GM12878 (cell line): Measurements from ENCODE around the gene THY1. TPM values are rescaled to one million over a fixed set of nuclear protein-coding genes. Genes with fewer than 3 reads are reported as not detected.

Source experiments
- ATAC-seq: fragments of 200-7000 bp; cut with Tn5 transposase; 3 replicates; pipeline ENCODE4 v1.9.1; 2020; ENCODE audit warnings: mild to moderate bottlenecking, moderate library complexity
- BruUV-seq: library from RNA; stranded (reverse); fragments of 400-500 nt; replicated peaks from 2 replicates; lab custom pipeline; 2021; lab: Mats Ljungman, UMichigan
- CTCF ChIA-PET: fragments of 300-600 bp; sonication (Branson Sonifier 250); formaldehyde crosslinking; extraction: SDS; loops from one replicate; lab custom pipeline; 2021; ENCODE audit warnings: inconsistent platforms; lab: Yijun Ruan, JAX
- POLR2A ChIA-PET: fragments of 350-600 bp; formaldehyde crosslinking; extraction: SDS; loops from one replicate; lab custom pipeline; 2021; ENCODE audit warnings: inconsistent platforms; lab: Charles Lee
- RAD21 ChIA-PET: fragments of 300-600 bp; sonication (Branson Sonifier 250); formaldehyde crosslinking; loops from one replicate; lab custom pipeline; 2023; ENCODE audit warnings: antibody characterized with exemption; ENCODE audit not compliant: unreplicated experiment; lab: Charles Lee
- SMC1A ChIA-PET: fragments of 300-600 bp; sonication (Branson Sonifier 250); formaldehyde crosslinking; loops from one replicate; lab custom pipeline; 2023; ENCODE audit not compliant: unreplicated experiment, uncharacterized antibody; lab: Charles Lee
- DNase-seq: peaks from one replicate; pipeline ENCODE4 v3.0.0-alpha.2; 2011; ENCODE audit warnings: low read depth, low spot score
- FAIRE-seq: peaks from 3 replicates; lab custom pipeline; 2011; peaks lifted over from hg19 to GRCh38; lab: Jason Lieb, UNC
- H2AFZ ChIP-seq: 2 replicates; pipeline ENCODE4 v1.6.0; 2011; ENCODE audit warnings: low read depth, low read length, control low read depth; ENCODE audit not compliant: control insufficient read depth
- H3K27ac ChIP-seq: 2 replicates; pipeline ENCODE4 v1.5.1; 2011; ENCODE audit warnings: control low read depth; ENCODE audit not compliant: control insufficient read depth, insufficient read depth
- H3K27me3 ChIP-seq, 2 experiments: replicated peaks in 1 of 2; 2 replicates each; pipeline versions ENCODE4 v1.6.0 to v1.6.1; 2011; ENCODE audit warnings: low read length in 1 of 2; ENCODE audit not compliant: control insufficient read depth in 2 of 2, insufficient read depth in 2 of 2
- H3K36me3 ChIP-seq, 2 experiments: 2 replicates each; pipeline ENCODE4 v1.5.1; 2011; ENCODE audit warnings: low read length in 1 of 2; ENCODE audit not compliant: control insufficient read depth in 2 of 2, insufficient read depth in 2 of 2
- H3K4me1 ChIP-seq: 2 replicates; pipeline ENCODE4 v1.6.1; 2011; ENCODE audit warnings: mild to moderate bottlenecking, low read length, moderate library complexity, mixed read lengths; ENCODE audit not compliant: control insufficient read depth, insufficient read depth
- H3K4me2 ChIP-seq: 2 replicates; pipeline ENCODE4 v1.6.0; 2011; ENCODE audit warnings: control low read depth; ENCODE audit not compliant: control insufficient read depth, insufficient read depth
- H3K4me3 ChIP-seq: fragments of 200-600 bp; sonication (generic); 2 replicates; pipeline ENCODE4 v1.5.1; 2016
- H3K79me2 ChIP-seq: 2 replicates; pipeline ENCODE4 v1.6.0; 2011; ENCODE audit warnings: low read length; ENCODE audit not compliant: control insufficient read depth, insufficient read depth
- H3K9ac ChIP-seq: 2 replicates; pipeline ENCODE4 v1.8.0; 2011; ENCODE audit warnings: low read length, control low read depth, mixed read lengths; ENCODE audit not compliant: control insufficient read depth, insufficient read depth
- H3K9me3 ChIP-seq: replicated peaks from 3 replicates; pipeline ENCODE4 v1.5.1; 2011; ENCODE audit warnings: mild to moderate bottlenecking, low read length; ENCODE audit not compliant: control insufficient read depth, insufficient read depth
- H4K20me1 ChIP-seq: 2 replicates; pipeline ENCODE4 v1.6.0; 2011; ENCODE audit not compliant: control insufficient read depth, insufficient read depth
- RAD21 ChIP-seq: IDR thresholded peaks from 2 replicates; pipeline ENCODE4 v1.6.1; 2011; ENCODE audit warnings: mild to moderate bottlenecking, low read depth, low read length, moderate library complexity; ENCODE audit not compliant: insufficient read depth
- TBL1XR1 ChIP-seq: IDR thresholded peaks from 2 replicates; pipeline ENCODE4 v1.6.1; 2012; ENCODE audit warnings: low read depth, low read length, improper control_type of control experiment
- WGBS: methylation state at CpG from one replicate; pipeline ENCODE4 v1.1.6; 2016; ENCODE audit warnings: low lambda C conversion rate; ENCODE audit not compliant: insufficient replicate concordance, insufficient coverage; ENCODE audit errors: missing lambda C conversion rate; 5-methylcytosine and 5-hydroxymethylcytosine counted together
- in situ Hi-C: fragments of 300-500 bp; cut with MboI; formaldehyde crosslinking; loops from 9 replicates; pipeline ENCODE4 v1.14.3; 2018; ENCODE audit warnings: mixed read lengths
- intact Hi-C: fragments of 100-400 bp; cut with micrococcal nuclease; formaldehyde crosslinking; loops from one replicate; pipeline ENCODE4 v1.14.2; 2022; ENCODE audit not compliant: unreplicated experiment
- polyA plus RNA-seq, 11 experiments: library from polyadenylated mRNA; depleted of rRNA in 4 of 11; unstranded in 6 of 11; stranded (reverse) in 5 of 11; fragments of >200 nt; fragmentation: Nextera tagmentation in 4 of 11; fragmentation: Illumina TruSeq in 1 of 11; extraction: Ambion mirVana in 4 of 11; extraction: Trizol in 1 of 11; gene quantifications; 1 replicate in 1 of 11; 2 replicates in 10 of 11; pipeline versions ENCODE4 v1.2.1 to v1.2.3, GENCODE V29; 2011 to 2016; ENCODE audit warnings: inconsistent platforms in 2 of 11, missing spikeins in 2 of 11, low read depth in 1 of 11
- total RNA-seq, 4 experiments: library from RNA; depleted of rRNA in 3 of 4; stranded (reverse); fragments of >200 nt in 3 of 4; fragmentation: Illumina TruSeq in 1 of 4; extraction: Trizol in 1 of 4; gene quantifications; 2 replicates each; pipeline versions ENCODE4 v1.2.1 to v1.2.3, GENCODE V29; 2013 to 2021
- TF ChIP-seq, protein P1 (sequence below), 3 experiments: IDR thresholded peaks in 2 of 3; conservative IDR thresholded peaks in 1 of 3; 2 replicates each; pipeline ENCODE4 v1.5.1; 2011; ENCODE audit warnings: low read depth in 3 of 3, low read length in 3 of 3, mild to moderate bottlenecking in 3 of 3, control low read depth in 2 of 3, moderate library complexity in 2 of 3, inconsistent platforms in 1 of 3, mixed read lengths in 1 of 3; ENCODE audit not compliant: control insufficient read depth in 2 of 3, insufficient read depth in 1 of 3; ENCODE audit errors: extremely low read depth in 1 of 3
- TF ChIP-seq, protein P2 (sequence below): fragments of 450-650 bp; IDR thresholded peaks from 2 replicates; pipeline ENCODE4 v1.6.1; 2018; ENCODE audit warnings: borderline replicate concordance, mild to moderate bottlenecking; ENCODE audit not compliant: partially characterized antibody

Gene THY1
- total and polyA plus RNA-seq, 10 of the 15 experiments (the other 5 are each of a cell fraction or from before 2014, with no cell fraction given) = 0.86 to 20.1 (median 3.2) TPM

DNA sequence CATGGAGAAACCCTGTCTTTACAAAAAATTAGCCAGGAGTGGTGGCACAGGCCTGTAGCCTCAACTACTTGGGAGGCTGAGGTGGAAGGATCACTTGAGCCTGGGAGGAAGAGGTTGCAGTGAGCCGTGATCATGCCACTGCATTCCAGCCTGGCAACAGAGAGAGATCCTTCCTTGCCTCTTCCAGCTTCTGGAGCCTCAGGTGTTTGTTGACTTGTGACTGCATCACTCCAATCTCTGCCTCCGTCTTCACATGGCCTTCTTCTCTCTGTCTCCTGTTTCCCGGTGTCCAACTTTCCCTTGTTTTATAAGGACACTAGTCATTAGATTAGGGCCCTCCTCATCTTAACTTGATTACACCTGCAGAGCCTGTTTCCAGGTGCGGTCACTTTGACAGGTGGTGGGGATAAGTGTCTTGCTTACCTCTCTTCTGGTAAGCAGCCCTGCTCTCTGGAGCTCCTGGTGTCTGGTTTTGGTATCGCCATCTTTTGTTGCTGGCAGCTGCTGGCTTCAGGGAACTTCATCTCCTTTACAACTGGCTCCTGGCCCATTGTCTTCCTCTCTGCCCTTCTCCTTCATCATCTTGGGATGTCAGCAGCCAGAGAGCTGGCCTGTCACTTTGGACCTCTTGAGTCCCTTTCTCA, 33.2 kb downstream of the THY1 start:
- ChIA-PET SMC1A (interaction anchor here (0.6 to 1.2 kb wide), 2 partner anchors 9 to 18 kb away, joined by 3 read pairs; partner anchors contain the start of gene USP2), CTCF (interaction anchor here (0.7 to 1.0 kb wide), 4 partner anchors 9 to 85 kb away, joined by 3 to 4 read pairs (median 3); no protein-coding TSS in a partner anchor), POLR2A (no interaction called here), RAD21 (interaction anchor here (1.0 kb wide), 1 partner anchor 85 kb away, joined by 4 read pairs; no protein-coding TSS in a partner anchor)
- H3K4me3 ChIP-seq = no peak overlapping the region
- in situ Hi-C loops (no loop called here), intact Hi-C loops (no loop called here)
- ATAC-seq = peak; percentile 78
- BruUV-seq = no TSS peak
- DNase-seq = no peak
- FAIRE-seq = no peak
- no peaks in the 10 kb centered on the region for H3K9me3 ChIP-seq
- H3K4me2 ChIP-seq = no peak overlapping the region
- no peak overlapping the region for H3K9ac ChIP-seq
- no peaks in the 10 kb centered on the region; the same call in 1 of the 2 replicates for H4K20me1 ChIP-seq
- TF ChIP-seq, protein P1, sequence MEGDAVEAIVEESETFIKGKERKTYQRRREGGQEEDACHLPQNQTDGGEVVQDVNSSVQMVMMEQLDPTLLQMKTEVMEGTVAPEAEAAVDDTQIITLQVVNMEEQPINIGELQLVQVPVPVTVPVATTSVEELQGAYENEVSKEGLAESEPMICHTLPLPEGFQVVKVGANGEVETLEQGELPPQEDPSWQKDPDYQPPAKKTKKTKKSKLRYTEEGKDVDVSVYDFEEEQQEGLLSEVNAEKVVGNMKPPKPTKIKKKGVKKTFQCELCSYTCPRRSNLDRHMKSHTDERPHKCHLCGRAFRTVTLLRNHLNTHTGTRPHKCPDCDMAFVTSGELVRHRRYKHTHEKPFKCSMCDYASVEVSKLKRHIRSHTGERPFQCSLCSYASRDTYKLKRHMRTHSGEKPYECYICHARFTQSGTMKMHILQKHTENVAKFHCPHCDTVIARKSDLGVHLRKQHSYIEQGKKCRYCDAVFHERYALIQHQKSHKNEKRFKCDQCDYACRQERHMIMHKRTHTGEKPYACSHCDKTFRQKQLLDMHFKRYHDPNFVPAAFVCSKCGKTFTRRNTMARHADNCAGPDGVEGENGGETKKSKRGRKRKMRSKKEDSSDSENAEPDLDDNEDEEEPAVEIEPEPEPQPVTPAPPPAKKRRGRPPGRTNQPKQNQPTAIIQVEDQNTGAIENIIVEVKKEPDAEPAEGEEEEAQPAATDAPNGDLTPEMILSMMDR (IDR thresholded peaks at IDR 0.05 in 2 of 3, conservative IDR thresholded peaks at IDR 0.05 in 1 of 3; ENCODE audit: control insufficient read depth in 2 of 3, extremely low read depth in 1 of 3, insufficient read depth in 1 of 3, low read depth in 3 of 3, low read length in 3 of 3) = peak; percentile 34 to 63 (median 43)
- no peak for TF ChIP-seq TBL1XR1
- TF ChIP-seq, protein P2, sequence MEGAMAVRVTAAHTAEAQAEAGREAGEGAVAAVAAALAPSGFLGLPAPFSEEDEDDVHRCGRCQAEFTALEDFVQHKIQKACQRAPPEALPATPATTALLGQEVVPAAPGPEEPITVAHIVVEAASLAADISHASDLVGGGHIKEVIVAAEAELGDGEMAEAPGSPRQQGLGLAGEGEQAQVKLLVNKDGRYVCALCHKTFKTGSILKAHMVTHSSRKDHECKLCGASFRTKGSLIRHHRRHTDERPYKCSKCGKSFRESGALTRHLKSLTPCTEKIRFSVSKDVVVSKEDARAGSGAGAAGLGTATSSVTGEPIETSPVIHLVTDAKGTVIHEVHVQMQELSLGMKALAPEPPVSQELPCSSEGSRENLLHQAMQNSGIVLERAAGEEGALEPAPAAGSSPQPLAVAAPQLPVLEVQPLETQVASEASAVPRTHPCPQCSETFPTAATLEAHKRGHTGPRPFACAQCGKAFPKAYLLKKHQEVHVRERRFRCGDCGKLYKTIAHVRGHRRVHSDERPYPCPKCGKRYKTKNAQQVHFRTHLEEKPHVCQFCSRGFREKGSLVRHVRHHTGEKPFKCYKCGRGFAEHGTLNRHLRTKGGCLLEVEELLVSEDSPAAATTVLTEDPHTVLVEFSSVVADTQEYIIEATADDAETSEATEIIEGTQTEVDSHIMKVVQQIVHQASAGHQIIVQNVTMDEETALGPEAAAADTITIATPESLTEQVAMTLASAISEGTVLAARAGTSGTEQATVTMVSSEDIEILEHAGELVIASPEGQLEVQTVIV = no peak
- TF ChIP-seq RAD21 = no peak
- no peak overlapping the region for H2AFZ ChIP-seq
- no peaks in the 10 kb centered on the region for H3K27me3 ChIP-seq
- no peaks in the 10 kb centered on the region for H3K36me3 ChIP-seq
- H3K4me1 ChIP-seq = no peaks in the 10 kb centered on the region
- 40% methylated on average over 5 of the region's 5 CpGs for WGBS
- H3K79me2 ChIP-seq = no peaks in the 10 kb centered on the region
- no peak overlapping the region for H3K27ac ChIP-seq
